ENCODE data around the gene SAMM50.
"Not testable (repeated sequence)": the region's sequence is repeated elsewhere in the genome, so short reads cannot be mapped to it uniquely, and the experiment has no call there.

The SAMM50 gene

DNA sequence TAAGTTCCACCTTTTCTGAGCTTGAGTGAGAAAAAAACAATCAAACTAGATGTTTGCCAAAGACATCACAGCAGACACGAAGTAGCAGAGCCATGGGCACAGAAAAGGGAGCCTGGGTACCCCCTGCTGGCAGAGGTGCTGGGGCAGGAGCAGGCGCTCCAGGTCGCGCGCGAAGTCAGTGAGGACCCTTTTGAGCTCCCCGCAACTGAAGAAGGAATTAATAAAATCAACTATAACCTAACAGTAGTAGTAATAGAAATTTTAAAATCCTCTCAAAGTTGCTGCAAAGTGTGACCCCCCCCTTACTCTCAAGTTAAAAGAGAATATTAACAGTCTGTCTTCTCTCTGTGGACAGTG lies 48.8 kb downstream of the SAMM50 start:
- no peak for DNase-seq

DNA sequence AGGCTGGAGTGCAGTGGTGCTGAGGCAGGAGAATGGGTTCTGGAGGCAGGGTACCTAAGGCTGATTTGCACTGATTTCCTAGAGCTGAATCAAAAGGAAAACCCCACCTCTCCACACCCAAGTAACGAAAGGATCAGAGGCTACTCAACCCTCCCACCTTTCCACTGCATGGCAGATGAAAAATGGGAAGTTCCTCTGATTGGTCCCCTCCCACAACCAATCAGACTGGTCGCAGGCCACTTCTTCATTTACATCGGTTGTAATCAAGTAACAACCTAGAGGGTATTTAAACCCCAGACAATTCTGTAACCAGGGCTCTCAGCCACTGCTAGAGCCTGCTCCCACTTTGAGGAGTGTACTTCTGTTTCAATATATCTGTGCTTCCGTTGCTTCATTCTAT lies 50.3 kb downstream of the SAMM50 start:
- DNase-seq: no peak

DNA sequence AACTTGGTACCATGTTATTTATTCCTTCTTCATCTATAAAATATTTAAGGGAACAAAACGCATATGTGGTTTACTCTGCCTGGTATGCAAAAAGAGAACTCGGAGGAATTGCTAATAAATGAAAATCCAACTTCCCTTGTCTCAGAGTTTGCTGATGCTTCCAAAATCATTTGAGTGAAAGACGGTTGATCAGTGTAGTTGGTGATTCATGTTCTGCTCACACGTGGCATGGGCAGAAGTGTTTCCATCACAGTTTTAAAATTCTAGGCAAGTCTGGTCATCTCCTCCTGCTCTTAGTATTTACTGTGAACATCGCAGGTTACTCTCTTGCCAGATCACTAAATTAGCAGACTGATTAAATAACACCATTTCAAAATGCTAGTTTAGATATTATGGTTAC lies 56.9 kb downstream of the SAMM50 start:
- DNase-seq: no peak

DNA sequence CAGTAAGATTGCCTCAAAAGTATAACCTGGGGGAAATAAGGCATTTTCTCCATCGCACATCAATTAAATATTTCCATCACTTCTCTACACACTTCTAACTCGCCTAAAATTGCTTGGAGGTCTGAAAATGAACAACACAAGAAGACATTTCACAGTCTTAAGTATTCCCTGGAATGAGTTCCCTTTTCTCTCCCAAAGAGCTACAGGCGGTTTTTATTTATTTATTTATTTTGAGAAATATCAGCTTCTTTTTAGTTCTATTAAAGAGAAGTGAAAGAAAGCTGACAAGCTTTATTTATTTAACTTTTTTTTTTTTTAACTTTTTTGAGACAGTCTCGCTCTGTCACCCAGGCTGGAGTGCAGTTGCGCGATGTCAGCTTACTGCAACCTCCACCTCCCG lies 57.3 kb downstream of the SAMM50 start:
- DNase-seq: no peak

DNA sequence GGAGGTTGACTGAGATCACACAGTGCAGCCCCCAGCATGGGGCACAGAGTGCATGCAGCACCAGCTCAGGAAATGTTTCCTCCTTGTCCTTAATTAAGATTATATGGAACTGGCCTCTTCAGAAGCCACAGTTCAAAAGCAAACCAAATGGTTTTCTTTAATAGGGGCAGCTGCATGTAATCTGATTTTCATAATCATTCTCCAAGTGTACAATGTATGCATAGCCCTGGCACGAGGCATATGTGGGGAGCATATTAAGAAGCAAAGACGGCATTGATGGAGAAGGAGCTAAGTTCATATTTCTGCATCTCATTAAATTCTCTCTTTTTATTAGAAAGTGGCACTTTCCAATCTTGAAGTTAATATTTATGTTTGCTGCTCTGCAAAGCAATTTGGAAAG lies 59.0 kb downstream of the SAMM50 start:
- DNase-seq: no peak

DNA sequence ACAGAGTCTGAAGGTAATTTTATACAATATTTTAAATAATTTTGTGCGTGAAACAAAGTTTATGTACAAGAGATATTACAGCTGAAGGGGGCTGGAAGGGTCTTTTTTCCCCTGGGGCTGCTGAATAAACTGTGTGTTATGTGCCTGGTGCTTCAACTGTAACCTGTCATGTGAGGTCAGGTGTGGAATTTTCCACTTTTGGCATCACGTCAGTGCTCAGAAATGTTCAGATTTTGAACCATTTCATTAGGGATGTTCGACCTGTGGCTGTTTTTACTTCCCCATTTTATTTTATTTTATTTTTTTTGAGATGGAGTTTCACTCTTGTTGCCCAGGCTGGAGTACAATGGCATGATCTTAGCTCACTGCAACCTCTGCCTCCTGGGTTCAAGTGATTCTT lies 61.3 kb downstream of the SAMM50 start:
- DNase-seq: not testable (repeated sequence)

DNA sequence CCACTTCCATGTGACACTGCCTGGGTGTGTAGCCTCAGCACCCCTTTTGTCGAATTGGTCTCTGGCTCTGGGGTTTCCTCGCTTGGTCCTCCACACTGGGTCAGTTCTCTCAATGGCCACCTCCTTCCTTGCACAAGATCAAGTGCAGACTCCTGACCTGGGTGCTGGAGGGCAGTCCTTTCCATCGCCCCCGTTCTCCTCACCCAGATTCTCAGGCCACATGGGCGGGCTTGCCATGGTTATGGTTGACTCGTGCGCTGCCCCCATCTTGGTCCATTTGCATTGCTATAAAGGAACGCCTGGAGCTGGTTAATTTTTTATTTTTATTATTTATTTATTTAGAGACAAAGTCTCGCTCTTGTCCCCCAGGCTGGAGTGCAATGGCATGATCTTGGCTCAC lies 63.4 kb downstream of the SAMM50 start:
- no peak for DNase-seq

DNA sequence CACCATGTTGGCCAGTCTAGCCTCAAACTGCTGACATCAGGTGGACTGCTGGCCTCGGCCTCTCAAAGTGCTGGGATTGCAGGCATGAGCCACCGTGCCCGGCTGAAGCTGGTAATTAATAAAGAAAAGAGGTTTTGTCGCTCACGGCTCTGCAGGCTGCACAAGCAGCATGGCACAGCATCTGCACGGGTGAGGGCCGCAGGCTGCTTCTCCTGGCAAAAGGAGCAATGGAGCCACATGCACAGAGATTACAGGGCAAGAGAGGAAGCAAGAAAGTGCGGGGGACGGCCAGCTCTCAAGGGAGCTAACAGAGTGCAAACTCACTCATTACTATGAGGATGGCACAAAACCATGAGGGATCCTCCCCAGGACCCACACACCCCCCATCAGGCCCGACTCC lies 64.2 kb downstream of the SAMM50 start:
- no peak for DNase-seq

DNA sequence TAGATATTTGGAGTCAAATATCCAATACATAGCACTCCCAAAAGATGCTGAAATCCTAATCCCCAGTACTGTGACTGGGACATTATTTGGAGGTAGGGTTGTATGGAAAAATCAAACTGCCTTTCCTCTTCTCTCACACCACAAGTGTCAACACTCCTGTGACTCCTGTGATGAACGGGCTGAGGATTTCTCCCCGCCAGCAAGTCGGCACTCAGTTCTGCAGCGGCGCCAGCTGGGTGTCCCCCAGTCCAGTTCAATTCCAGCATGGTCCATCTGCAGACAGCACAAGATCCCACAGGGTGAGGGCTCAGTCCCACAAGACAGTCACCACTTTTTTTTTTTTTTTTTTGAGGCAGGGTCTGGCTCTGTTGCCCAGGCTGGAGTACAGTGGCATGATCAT lies 64.6 kb downstream of the SAMM50 start:
- DNase-seq: no peak

DNA sequence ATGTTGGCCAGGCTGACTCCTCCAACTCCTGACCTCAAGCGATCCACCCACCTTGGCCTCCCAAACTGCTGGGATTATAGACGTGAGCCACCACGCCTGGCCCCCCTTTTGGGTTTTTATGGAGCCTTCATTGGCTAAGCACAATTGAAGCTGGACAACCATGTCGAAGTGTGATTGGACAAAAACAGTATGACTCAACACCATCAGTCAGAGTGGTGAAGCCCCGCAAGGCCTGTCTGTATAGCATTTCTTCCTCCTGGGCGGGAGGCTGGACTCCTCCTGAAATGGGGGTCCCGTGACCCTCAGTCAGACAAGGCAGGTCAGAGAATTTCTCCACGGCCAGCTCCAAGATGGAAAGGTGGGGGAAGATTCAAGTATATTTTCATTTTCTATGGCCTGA lies 65.7 kb downstream of the SAMM50 start:
- no peak for DNase-seq

DNA sequence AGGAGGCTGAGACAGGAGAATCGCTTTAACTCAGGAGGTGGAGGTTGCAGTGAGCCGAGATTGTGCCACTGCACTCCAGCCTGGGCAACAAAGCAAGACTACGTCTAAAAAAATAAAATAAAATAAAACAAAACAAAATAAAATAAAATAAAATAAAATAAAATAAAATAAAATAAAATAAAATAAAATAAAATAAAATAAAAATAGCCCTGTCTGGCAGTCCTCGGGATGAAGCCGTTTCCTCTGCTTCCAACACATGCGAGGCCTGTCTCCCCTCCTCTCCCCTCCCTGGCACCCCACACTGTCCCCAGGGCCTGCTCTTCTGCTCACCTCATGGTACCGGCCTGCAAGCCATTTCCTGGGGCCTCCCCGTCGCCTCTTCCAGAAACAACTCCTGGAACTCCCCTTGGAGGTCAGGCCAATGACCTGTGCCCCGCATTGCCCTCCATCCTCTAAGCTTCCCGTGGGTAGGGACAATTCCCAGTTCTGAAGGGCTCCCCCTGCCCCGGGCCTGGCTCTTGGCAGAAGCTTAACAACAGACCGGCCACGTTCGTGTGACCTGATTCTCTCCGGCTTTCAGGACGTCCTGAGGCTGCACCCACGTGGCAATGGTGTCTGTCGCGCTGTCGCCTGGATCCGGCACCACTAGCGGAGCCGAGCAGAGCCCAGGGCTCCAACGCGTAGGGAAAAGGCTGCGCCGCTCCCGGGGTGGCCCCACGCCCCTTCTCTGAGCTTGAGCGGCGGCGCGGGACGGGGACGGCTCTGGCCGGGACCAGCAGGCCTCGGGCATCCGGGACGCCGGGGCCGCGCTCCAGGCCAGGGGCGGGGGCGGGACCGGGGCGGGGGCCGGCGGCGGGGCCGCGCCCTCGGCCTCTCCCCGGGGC lies 68.4 kb downstream of the SAMM50 start:
- DNase-seq: no peak

DNA sequence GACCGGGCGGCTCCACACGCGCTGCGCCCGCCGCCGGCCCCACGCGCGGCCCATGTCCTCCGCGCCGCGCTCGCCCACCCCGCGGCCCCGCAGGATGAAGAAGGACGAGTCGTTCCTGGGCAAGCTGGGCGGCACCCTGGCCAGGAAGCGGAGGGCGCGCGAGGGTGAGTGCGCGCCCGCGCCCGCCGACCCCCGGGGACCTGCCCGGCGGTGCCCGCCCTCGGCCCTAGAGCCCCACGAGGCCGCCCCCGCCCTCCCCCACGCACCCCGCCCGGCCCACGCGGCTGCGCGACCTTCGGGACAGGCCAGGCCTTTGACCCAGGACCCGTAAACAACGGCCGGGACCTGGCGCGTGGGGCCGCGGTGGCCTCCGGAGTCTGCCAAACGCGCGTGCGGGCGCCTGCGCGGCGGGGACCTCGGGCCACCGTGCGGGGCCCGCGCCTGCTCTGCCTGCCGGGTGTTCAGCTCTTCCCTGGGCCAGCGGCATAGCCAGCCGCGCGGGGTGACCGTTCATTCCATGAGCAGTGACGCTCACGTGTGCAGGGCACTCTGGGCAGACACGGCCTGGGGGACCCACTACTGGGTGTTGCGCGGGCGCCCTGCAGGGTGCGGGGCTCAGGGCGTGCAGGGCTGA lies 69.2 kb downstream of the SAMM50 start, which contains the start of gene PARVB:
TSS of gene PARVB (plus strand) at position 15 of the 634 bp plus-strand sequence. CDS start at position 53, 38 bp downstream.
- no peak for DNase-seq

DNA sequence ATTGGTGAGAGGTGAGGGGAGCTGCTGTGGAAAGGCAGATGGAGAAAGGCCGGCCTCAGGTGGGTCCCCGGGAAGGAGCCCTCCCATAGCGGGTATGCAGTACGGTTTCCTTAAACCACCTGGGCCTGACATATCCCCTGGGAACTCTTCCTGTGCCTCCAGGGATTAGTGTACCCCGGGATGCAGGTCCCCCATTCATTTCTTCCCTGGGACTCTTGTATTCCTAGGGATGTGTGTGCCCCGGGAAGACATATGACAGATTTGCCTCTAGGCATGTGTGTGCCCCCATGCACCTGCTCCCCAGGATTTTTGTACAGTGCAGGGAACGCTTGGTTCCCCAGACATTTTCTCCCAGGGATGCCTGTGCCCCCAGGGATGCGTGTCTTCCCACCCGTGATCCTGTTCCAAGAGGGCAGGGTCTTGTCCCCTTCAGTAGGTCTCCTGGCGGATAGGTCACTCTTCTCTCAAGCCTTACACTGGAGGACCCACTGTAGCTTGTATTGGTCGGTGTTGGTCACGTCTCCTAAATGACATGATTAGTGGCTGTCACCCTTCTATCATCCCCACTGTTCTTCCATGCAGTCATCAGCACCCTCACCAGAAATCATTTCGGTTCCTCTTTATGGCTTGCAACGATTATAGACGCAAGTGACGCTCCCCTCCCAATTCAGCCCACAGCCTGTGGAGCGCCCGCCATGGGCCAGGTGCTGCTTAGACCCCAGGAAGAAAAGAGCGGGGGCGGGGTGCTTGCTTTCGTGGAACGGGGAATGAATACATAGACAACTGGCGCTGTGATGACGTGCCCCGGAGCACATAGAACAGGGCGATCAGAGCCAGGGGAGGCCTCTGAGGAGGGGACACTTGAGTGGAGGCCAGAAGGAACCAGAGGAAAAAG lies 70.2 kb downstream of the SAMM50 start:
- no peak for DNase-seq

DNA sequence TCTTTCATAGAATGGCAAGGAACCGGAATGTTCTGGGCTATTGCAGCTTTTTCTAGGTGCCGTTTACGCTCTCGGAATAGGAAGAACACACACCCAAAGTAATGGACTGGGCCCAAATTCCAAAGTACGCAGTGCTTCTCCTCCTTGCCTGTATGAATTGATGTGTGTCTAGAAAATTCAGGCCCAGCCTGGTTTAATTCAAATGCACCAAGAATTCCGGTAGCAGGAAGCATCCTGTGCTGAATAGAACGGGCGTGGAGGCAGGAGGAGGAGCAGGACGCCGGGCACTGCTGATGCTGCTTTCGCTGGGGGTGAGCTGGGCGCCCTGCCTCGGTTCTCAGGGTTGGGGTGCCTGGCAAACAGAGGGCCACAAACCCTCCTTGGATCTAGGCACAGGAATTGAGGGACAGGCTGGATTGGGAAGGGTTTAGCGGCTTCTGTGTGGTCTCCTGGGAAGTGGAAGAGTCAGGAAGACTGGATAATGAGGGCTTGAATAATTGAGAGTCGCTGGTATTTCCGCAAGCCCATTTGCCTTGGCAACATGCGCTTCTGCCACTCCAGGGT lies 70.9 kb downstream of the SAMM50 start:
- no peak for DNase-seq

DNA sequence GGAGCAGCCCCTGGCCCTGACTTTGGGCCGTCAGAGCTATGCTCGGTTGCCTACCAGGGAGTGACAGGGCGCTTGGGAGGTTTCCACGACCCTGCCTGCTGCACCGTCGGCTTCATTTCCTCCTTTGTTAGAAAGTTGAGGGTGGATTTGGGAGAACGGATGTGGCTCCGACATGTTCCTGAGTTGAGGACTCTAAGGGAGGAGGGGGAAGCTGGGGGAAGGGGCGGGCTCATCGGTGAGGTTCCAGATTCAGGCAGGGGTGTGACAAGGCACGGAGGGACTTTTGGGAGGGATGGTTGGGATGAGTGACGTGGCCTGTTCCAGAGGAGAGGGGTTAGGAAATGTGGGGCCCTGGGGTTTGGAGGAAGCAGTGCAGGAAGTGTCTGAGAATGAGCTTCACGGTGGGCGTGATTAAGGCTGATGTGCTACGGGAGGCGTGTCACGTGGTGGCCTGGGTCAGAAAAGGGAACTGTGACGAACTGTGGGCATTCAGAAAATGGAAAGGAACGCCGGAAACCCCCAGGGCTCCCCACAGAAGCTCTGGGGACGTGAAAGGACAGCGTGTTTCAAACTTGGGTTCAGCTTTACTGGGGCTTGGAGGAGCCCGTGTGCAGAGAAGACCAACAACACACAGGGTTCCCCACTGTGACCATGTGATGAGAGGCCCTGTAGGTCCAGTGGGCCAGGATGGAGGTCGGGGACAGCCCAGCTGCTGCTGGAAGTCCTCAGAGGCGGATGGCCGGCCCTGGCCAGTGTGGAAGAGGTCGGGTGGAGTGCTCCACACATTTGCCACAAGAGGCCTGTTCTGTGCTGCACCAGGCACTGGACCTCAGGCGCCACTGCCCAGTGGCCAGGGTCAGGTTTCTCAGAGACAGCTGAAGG lies 71.6 kb downstream of the SAMM50 start:
- no peak for DNase-seq

DNA sequence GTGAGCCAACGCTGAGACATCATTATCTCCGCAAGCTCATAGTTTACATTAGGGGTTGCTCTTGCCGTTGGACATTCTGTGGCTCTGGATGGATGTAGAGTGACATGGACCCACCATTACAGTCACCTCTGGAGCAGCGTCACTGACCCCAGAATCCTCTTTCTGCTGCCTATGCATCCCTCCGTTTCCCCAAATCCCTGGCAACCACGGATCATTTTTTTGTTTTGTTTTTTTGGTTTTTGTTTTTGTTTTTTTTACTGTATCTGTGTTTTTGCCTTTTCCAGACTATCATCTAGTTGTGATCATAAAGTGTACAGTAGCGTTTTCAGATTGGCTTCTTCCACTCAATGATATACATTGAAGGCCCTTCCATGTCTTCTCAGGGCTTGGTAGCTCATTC lies 72.8 kb downstream of the SAMM50 start:
- no peak for DNase-seq

DNA sequence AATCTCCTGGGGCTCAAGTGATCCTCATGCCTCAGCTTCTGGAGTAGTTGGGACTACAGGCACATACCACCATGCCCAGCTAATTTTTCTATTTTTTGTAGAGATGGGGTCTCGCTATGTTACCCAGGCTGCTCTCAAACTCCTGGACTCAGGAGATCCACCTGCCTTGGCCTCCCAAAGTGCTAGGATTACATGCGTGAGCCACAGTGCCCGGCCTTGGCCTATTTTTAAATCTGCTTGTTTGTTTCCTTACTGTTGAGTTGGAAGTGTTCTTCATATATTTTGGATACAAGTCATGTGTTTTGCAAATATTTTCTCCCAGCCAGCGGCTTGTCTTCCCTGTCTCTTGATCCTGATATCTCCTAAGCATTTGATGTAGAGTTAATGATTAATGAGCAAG lies 73.8 kb downstream of the SAMM50 start:
- no peak for DNase-seq

DNA sequence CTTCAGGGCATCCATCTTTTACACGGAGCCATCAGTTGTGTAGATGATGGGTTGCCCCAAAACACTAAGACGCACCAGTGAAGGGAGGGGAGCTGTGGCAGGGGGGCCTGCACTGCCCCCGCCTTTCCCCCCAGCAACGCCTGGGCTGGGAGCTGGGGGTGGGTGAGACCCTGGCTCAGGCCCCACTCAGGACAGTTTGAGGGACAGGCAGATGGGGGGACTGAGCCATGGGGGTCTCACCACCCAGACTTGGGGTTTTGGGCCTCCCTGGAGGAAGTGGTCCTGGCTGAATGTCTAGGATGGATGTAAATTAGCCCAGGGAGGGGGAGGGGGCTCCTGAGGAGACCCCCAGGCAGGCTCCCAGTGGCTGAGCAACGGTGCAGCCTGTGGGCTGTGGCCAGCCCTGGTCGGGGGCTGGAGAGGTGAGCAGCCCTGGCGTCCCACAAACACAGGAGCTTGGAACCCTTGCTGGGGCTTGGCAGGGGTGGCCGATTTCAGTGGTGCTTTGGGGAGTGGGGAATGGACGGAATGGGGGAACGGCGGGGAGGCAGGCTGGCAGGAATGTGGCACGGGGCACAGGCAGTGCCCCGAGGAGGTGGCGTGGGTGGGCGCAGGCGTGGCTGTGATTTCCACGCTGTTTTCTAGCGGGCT lies 74.9 kb downstream of the SAMM50 start:
- DNase-seq: no peak

DNA sequence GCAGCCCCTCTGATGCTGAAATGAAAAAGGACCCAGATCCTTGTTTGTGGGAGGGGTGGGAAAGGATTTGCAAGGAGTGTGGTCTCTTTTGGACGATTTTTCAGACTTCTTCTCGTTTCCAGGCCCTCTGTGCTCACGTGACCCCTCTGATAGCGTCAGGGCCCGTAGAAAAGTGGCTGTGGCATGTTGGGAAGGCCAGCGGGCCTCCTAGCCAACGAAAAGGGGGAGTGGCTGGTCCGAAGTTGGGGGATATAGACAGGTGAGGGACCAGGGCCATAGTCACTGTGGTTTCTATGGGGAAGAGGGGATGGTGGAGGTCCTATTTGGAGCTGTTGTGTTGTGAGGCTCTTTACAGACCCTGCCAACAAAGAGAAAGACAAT lies 75.5 kb downstream of the SAMM50 start:
- no peak for DNase-seq

DNA sequence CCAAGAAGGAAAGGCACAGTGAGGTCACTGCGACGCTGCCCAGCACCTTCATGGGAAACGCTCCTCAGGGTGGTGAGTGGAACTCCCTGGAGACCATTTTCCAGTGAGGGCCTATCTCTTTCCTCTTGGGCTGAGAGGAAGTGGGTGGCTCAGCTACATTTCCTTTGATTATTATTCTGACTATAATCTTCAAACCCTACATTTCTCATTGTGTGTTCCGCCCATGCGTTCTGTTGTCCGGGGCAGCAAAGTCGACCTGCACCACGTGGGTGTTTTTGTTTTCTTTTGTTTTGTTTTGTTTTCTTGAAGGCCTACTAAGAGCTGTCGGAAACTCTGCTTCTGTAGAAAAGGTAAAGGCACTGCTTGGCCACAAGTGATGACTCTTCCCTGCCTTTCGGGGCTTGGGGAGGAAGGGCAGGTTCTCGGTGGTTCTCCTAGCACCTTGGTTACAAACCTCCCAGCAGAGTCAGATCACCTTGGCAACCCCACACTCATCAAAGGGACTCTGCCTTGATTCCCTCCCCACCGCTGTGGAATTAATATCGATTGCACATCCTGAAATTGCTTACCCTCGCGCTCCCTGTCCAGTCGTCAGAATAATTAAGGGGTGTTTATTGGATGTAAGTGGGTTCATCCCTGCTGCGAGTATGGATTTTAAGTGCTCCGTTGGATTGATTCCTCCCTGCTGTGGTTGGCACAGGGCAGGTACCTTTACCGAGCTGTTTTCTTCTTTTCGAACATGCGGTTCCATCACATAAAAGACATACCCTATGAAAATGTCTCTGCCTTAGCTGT lies 76.1 kb downstream of the SAMM50 start:
- DNase-seq: no peak
